HCT116 (cell line): ENCODE data around the gene DIP2C. TPM values are rescaled to one million over a fixed set of nuclear protein-coding genes. Genes with fewer than 3 reads are reported as not detected.

ENCODE experiments used
- ATAC-seq: fragments of 200-7000 bp; cut with Tn5 transposase; 2 replicates; pipeline ENCODE4 v1.9.1; 2020; ENCODE audit warnings: mild to moderate bottlenecking, moderate library complexity
- BruUV-seq: library from RNA; stranded (reverse); fragments of 400-500 nt; replicated peaks from 2 replicates; lab custom pipeline; 2021; lab: Mats Ljungman, UMichigan
- CTCF ChIA-PET: fragments of 300-600 bp; sonication (Branson Sonifier 250); formaldehyde crosslinking; loops from one replicate; lab custom pipeline; 2021; ENCODE audit warnings: antibody characterized with exemption; lab: Charles Lee
- POLR2A ChIA-PET: fragments of 300-600, 350-600 bp; sonication (Branson Sonifier 250); formaldehyde crosslinking; loops from one replicate; lab custom pipeline; 2021; ENCODE audit warnings: antibody characterized with exemption; lab: Charles Lee
- RAD21 ChIA-PET, 2 experiments: fragments of 300-600 bp; sonication (Branson Sonifier 250); formaldehyde crosslinking; loops; one replicate each; lab custom pipeline; 2023; ENCODE audit warnings: low total read pairs in 2 of 2; ENCODE audit not compliant: uncharacterized antibody in 2 of 2, unreplicated experiment in 2 of 2, low non-redundant PET in 1 of 2; lab: Charles Lee
- DNase-seq: peaks from one replicate; pipeline ENCODE4 v3.0.0-alpha.2; 2010; ENCODE audit warnings: low read depth, low spot score
- H2AFZ ChIP-seq: fragments of 200-600 bp; shearing (Covaris generic), sonication (generic); 2 replicates; pipeline ENCODE4 v1.6.1; 2017; ENCODE audit warnings: low read depth, mixed run types, mixed read lengths, antibody characterized with exemption, low read length; ENCODE audit not compliant: poor library complexity, severe bottlenecking
- H3K27ac ChIP-seq: 2 replicates; pipeline ENCODE4 v1.5.1; 2012; ENCODE audit warnings: low read depth, low read length
- H3K27me3 ChIP-seq: fragments of 200-600 bp; sonication (generic); 2 replicates; pipeline ENCODE4 v1.6.1; 2016; ENCODE audit warnings: mixed run types, low read length, mixed read lengths; ENCODE audit not compliant: insufficient read depth
- H3K36me3 ChIP-seq, 2 experiments: fragments of 200-500 bp in 1 of 2; fragments of 200-600 bp in 1 of 2; sonication (Bioruptor generic) in 1 of 2; sonication (generic) in 1 of 2; 2 replicates each; pipeline versions ENCODE4 v1.5.1 to v1.6.1; 2014 to 2016; ENCODE audit warnings: low read length in 2 of 2, inconsistent platforms in 1 of 2, mixed read lengths in 1 of 2, mixed run types in 1 of 2; ENCODE audit not compliant: insufficient read depth in 2 of 2, control insufficient read depth in 1 of 2
- H3K4me1 ChIP-seq, 2 experiments: fragments of 200-600 bp in 1 of 2; sonication (generic) in 1 of 2; 2 replicates each; pipeline versions ENCODE4 v1.5.1 to v1.6.1; 2012 to 2017; ENCODE audit warnings: low read length in 2 of 2, inconsistent platforms in 1 of 2, mild to moderate bottlenecking in 1 of 2, mixed read lengths in 1 of 2, mixed run types in 1 of 2, moderate library complexity in 1 of 2; ENCODE audit not compliant: insufficient read depth in 2 of 2, control insufficient read depth in 1 of 2
- H3K4me2 ChIP-seq: fragments of 200-600 bp; sonication (generic); 2 replicates; pipeline ENCODE4 v1.6.1; 2017; ENCODE audit warnings: mixed run types, low read length, mixed read lengths
- H3K4me3 ChIP-seq, 2 experiments: fragments of 200-600 bp in 1 of 2; sonication (generic) in 1 of 2; replicated peaks in 1 of 2; 2 replicates each; pipeline ENCODE4 v1.5.1; 2011 to 2016; ENCODE audit warnings: low read length in 2 of 2, control low read depth in 1 of 2, low read depth in 1 of 2, mild to moderate bottlenecking in 1 of 2, mixed read lengths in 1 of 2, mixed run types in 1 of 2
- H3K79me2 ChIP-seq: fragments of 200-600 bp; sonication (generic); 2 replicates; pipeline ENCODE4 v1.6.1; 2017; ENCODE audit warnings: mild to moderate bottlenecking, mixed run types, low read length, moderate library complexity, mixed read lengths; ENCODE audit not compliant: insufficient read depth
- H3K9ac ChIP-seq: fragments of 200-600 bp; sonication (generic); 2 replicates; pipeline ENCODE4 v1.6.1; 2016; ENCODE audit warnings: low read length, mixed read lengths
- H3K9me2 ChIP-seq: fragments of 200-600 bp; sonication (generic), shearing (Covaris generic); 2 replicates; pipeline ENCODE4 v1.6.1; 2017; ENCODE audit warnings: mixed run types, mild to moderate bottlenecking, moderate library complexity; ENCODE audit not compliant: insufficient read depth
- H3K9me3 ChIP-seq, 2 experiments: fragments of 200-500 bp in 1 of 2; fragments of 200-600 bp in 1 of 2; sonication (Bioruptor generic) in 1 of 2; sonication (generic) in 1 of 2; 2 replicates each; pipeline ENCODE4 v1.6.1; 2014 to 2017; ENCODE audit warnings: low read length in 2 of 2, mixed read lengths in 2 of 2, inconsistent platforms in 1 of 2, low read depth in 1 of 2, mild to moderate bottlenecking in 1 of 2, mixed run types in 1 of 2, moderate library complexity in 1 of 2; ENCODE audit not compliant: control insufficient read depth in 1 of 2, insufficient read depth in 1 of 2
- H4K20me1 ChIP-seq: fragments of 200-600 bp; sonication (generic), shearing (Covaris generic); 2 replicates; pipeline ENCODE4 v1.6.1; 2017; ENCODE audit warnings: mixed run types, mild to moderate bottlenecking, moderate library complexity; ENCODE audit not compliant: insufficient read depth
- ATF3 ChIP-seq: IDR thresholded peaks from 2 replicates; pipeline ENCODE4 v1.6.1; 2012
- CEBPB ChIP-seq: IDR thresholded peaks from 2 replicates; pipeline ENCODE4 v1.6.1; 2012; ENCODE audit warnings: low read depth
- EGR1 ChIP-seq: IDR thresholded peaks from 2 replicates; pipeline ENCODE4 v1.6.1; 2012; ENCODE audit warnings: low read depth
- ELF1 ChIP-seq: IDR thresholded peaks from 2 replicates; pipeline ENCODE4 v1.6.1; 2012; ENCODE audit warnings: low read depth, borderline replicate concordance
- EZH2phosphoT487 ChIP-seq: fragments of 200-600 bp; IDR thresholded peaks from 2 replicates; pipeline ENCODE4 v1.6.1; 2018; ENCODE audit warnings: antibody characterized with exemption, borderline replicate concordance
- FOSL1 ChIP-seq: IDR thresholded peaks from 2 replicates; pipeline ENCODE4 v1.6.1; 2012; ENCODE audit warnings: low read depth
- JUND ChIP-seq: IDR thresholded peaks from 2 replicates; pipeline ENCODE4 v1.6.1; 2012
- POLR2A ChIP-seq: IDR thresholded peaks from 2 replicates; pipeline ENCODE4 v1.7.0; 2011; ENCODE audit warnings: borderline replicate concordance; ENCODE audit not compliant: insufficient read depth, insufficient read length; ENCODE audit errors: extremely low read depth
- POLR2AphosphoS5 ChIP-seq: IDR thresholded peaks from 2 replicates; pipeline ENCODE4 v1.6.1; 2011; ENCODE audit warnings: mild to moderate bottlenecking, low read depth, low read length, moderate library complexity
- RAD21 ChIP-seq: IDR thresholded peaks from 2 replicates; pipeline ENCODE4 v1.6.1; 2012; ENCODE audit warnings: low read depth, mild to moderate bottlenecking
- REST ChIP-seq: IDR thresholded peaks from 2 replicates; pipeline ENCODE4 v1.6.1; 2012; ENCODE audit warnings: low read depth
- SIN3A ChIP-seq: IDR thresholded peaks from 2 replicates; pipeline ENCODE4 v1.6.1; 2012; ENCODE audit warnings: low read depth
- SRF ChIP-seq: IDR thresholded peaks from 2 replicates; pipeline ENCODE4 v1.6.1; 2012; ENCODE audit warnings: low read depth
- YY1 ChIP-seq: IDR thresholded peaks from 2 replicates; pipeline ENCODE4 v1.6.1; 2011; ENCODE audit warnings: low read length, low read depth, moderate library complexity, mild to moderate bottlenecking; ENCODE audit not compliant: insufficient replicate concordance; ENCODE audit errors: extremely low read depth
- ZNF274 ChIP-seq: fragments of 200-500 bp; sonication (Bioruptor generic); IDR thresholded peaks from 2 replicates; pipeline ENCODE4 v1.6.1; 2014; ENCODE audit warnings: mild to moderate bottlenecking, low read depth, low read length, inconsistent platforms
- intact Hi-C: fragments of 100-400 bp; cut with micrococcal nuclease; formaldehyde crosslinking; loops from 2 replicates; pipeline ENCODE4 v1.10.0; 2022
- total RNA-seq: library from RNA; stranded (reverse); gene quantifications from one replicate; pipeline ENCODE4 v1.2.1, GENCODE V29; 2021; ENCODE audit not compliant: unreplicated experiment
- TF ChIP-seq, protein P1 (sequence below): IDR thresholded peaks from 2 replicates; pipeline ENCODE4 v1.6.1; 2012
- TF ChIP-seq, protein P2 (sequence below), 3 experiments: fragments of 200-600 bp in 1 of 3; sonication (generic) in 1 of 3; IDR thresholded peaks in 2 of 3; conservative IDR thresholded peaks in 1 of 3; 2 replicates each; pipeline ENCODE4 v1.5.1; 2012 to 2017; ENCODE audit warnings: low read depth in 2 of 3, low read length in 2 of 3, antibody characterized with exemption in 1 of 3, borderline replicate concordance in 1 of 3, control low read depth in 1 of 3, mild to moderate bottlenecking in 1 of 3, mixed read lengths in 1 of 3, mixed run types in 1 of 3, moderate library complexity in 1 of 3; ENCODE audit not compliant: insufficient read depth in 1 of 3

DIP2C gene
- total RNA-seq, 1 experiment from 2014 or later = 15.4 TPM

GRCh38 chr10:232061-232460, 457.4 kb downstream of the DIP2C start:
- RAD21 ChIA-PET = no interaction called here
- no peak for DNase-seq
- POLR2A ChIA-PET = no interaction called here
- no peak for ATAC-seq
- Histone ChIP-seq H3K9me2 (no peaks in the 10 kb centered on the region), H3K79me2 (no peaks in the 10 kb centered on the region), H3K4me2 (no peak overlapping the region), H3K9me3 (no peaks in the 10 kb centered on the region), H3K27me3 (no peaks in the 10 kb centered on the region), H2AFZ (no peak overlapping the region), H3K4me3 (no peak overlapping the region), H3K4me1 (no peaks in the 10 kb centered on the region), H4K20me1 (no peaks in the 10 kb centered on the region), H3K27ac (no peak overlapping the region), H3K36me3 (no peaks in the 10 kb centered on the region), H3K9ac (no peak overlapping the region)
- intact Hi-C loops = no loop called here
- CTCF ChIA-PET = no interaction called here
- no TSS peak for BruUV-seq
- TF ChIP-seq ZNF274 = no peak
- TF ChIP-seq CEBPB = no peak
- TF ChIP-seq ELF1 = no peak
- no peak for TF ChIP-seq EGR1
- no peak for TF ChIP-seq POLR2A
- TF ChIP-seq, protein P1, sequence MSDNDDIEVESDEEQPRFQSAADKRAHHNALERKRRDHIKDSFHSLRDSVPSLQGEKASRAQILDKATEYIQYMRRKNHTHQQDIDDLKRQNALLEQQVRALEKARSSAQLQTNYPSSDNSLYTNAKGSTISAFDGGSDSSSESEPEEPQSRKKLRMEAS = no peak
- no peak for TF ChIP-seq RAD21
- no peak for TF ChIP-seq POLR2AphosphoS5
- TF ChIP-seq REST = no peak
- TF ChIP-seq SRF = no peak
- TF ChIP-seq EZH2phosphoT487 = no peak
- no peak for TF ChIP-seq JUND
- no peak for TF ChIP-seq YY1
- no peak for TF ChIP-seq FOSL1
- no peak for TF ChIP-seq SIN3A
- TF ChIP-seq, protein P2, sequence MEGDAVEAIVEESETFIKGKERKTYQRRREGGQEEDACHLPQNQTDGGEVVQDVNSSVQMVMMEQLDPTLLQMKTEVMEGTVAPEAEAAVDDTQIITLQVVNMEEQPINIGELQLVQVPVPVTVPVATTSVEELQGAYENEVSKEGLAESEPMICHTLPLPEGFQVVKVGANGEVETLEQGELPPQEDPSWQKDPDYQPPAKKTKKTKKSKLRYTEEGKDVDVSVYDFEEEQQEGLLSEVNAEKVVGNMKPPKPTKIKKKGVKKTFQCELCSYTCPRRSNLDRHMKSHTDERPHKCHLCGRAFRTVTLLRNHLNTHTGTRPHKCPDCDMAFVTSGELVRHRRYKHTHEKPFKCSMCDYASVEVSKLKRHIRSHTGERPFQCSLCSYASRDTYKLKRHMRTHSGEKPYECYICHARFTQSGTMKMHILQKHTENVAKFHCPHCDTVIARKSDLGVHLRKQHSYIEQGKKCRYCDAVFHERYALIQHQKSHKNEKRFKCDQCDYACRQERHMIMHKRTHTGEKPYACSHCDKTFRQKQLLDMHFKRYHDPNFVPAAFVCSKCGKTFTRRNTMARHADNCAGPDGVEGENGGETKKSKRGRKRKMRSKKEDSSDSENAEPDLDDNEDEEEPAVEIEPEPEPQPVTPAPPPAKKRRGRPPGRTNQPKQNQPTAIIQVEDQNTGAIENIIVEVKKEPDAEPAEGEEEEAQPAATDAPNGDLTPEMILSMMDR (IDR thresholded peaks at IDR 0.05 in 2 of 3, conservative IDR thresholded peaks at IDR 0.05 in 1 of 3; ENCODE audit: borderline replicate concordance in 1 of 3, insufficient read depth in 1 of 3, low read depth in 2 of 3, low read length in 2 of 3) = no peak
- no peak for TF ChIP-seq ATF3
